ENCODE results near the gene NRAP.

DNA sequence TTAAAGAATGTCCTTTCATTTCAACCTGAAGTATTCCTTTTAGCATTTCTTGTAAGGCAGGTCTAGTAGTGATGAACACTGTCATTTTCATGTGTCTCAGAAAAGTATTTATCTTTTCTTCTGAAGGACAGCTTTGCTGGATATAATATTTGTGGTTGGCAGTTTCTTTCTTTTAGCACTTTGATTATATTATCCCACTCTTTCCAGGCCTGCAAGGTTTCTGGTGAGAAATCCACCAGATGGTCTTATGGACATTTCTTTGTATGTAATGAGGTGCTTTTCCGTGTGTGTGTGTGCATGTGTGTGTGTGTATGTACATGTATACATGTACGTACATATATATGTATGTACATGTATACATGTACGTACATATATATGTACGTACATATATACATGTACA is 23.2 kb upstream of the NRAP start:
- TF ChIP-seq, protein P1, sequence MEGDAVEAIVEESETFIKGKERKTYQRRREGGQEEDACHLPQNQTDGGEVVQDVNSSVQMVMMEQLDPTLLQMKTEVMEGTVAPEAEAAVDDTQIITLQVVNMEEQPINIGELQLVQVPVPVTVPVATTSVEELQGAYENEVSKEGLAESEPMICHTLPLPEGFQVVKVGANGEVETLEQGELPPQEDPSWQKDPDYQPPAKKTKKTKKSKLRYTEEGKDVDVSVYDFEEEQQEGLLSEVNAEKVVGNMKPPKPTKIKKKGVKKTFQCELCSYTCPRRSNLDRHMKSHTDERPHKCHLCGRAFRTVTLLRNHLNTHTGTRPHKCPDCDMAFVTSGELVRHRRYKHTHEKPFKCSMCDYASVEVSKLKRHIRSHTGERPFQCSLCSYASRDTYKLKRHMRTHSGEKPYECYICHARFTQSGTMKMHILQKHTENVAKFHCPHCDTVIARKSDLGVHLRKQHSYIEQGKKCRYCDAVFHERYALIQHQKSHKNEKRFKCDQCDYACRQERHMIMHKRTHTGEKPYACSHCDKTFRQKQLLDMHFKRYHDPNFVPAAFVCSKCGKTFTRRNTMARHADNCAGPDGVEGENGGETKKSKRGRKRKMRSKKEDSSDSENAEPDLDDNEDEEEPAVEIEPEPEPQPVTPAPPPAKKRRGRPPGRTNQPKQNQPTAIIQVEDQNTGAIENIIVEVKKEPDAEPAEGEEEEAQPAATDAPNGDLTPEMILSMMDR (IDR thresholded peaks at IDR 0.05) = no peak
- TF ChIP-seq EP300 (IDR thresholded peaks at IDR 0.05) = no peak
- no peak for TF ChIP-seq POLR2A (IDR thresholded peaks at IDR 0.05)
- TF ChIP-seq POLR2AphosphoS5 (IDR thresholded peaks at IDR 0.05) = no peak
